22Rv1 (cell line): ENCODE results near the gene FARP1.

Source experiments
- CTCF ChIP-seq: fragments of 450-650 bp; IDR thresholded peaks from 2 replicates; pipeline ENCODE4 v1.5.1; 2017; ENCODE audit warnings: mild to moderate bottlenecking
- ZFX ChIP-seq: fragments of 450-650 bp; IDR thresholded peaks from 2 replicates; pipeline ENCODE4 v1.6.1; 2017; ENCODE audit warnings: antibody characterized with exemption, borderline replicate concordance

GRCh38 chr13:98150832-98151479 is 8.1 kb downstream of the FARP1 start:
- TF ChIP-seq CTCF (no peak), ZFX (no peak)
